Stimulated activated CD8-positive, alpha-beta memory T cell treated with anti-CD3 and anti-CD28 coated beads, Interleukin-15, amount 100 ng/mL, for 48 hours (primary cell): ENCODE data around the gene KRT4.
"Not testable (repeated sequence)": the region's sequence is repeated elsewhere in the genome, so short reads cannot be mapped to it uniquely, and the experiment has no call there.

Experiments
- DNase-seq, 2 donors: peaks; one replicate each; pipeline ENCODE4 v3.0.0-alpha.2; 2020; ENCODE audit warnings: low read depth in 2 of 2

Gene KRT4

GRCh38 chr12:52772772-52773171 is 41.1 kb downstream of the KRT4 start:
- DNase-seq: no peak

DNA sequence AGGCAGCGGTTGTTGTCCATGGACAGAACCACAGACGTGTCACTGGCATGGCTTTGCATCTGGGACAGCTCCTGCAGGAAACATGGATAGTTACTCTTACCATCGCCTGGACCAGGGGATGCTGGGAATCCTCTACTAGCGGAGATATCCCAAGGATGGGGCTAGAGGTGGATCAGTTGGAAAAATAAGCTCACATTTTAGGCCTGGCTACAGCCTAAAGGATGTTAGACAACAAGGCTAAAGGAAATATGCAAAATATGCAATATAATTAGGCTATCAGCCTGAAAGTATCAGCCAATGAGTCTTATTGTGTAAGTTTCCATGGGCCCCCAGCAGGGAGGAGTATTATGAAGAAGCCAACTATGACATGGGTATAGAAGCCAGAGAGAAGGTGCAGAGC is 41.7 kb downstream of the KRT4 start:
- DNase-seq: no peak

GRCh38 chr12:52771505-52771904 is 42.4 kb downstream of the KRT4 start:
- no peak for DNase-seq

DNA sequence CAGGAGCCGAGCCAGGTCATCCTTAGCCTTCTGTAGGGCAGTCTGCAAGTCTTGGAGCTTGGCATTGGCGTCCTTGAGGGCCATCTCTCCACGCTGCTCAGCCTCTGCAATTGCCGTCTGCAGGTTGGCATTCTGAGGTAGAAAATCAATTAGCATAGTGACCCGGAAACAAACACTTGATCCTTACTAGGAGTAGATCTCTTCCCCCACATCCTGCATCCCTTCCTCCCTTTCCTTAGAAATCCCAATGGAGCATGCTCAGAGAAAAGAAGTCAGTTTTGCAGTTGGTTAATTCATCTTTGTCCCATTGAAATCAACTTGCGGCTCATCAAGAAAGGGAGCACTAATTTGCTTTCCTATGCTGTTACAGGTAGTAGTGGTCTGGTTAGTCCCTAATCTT is 42.8 kb downstream of the KRT4 start:
- no peak for DNase-seq

DNA sequence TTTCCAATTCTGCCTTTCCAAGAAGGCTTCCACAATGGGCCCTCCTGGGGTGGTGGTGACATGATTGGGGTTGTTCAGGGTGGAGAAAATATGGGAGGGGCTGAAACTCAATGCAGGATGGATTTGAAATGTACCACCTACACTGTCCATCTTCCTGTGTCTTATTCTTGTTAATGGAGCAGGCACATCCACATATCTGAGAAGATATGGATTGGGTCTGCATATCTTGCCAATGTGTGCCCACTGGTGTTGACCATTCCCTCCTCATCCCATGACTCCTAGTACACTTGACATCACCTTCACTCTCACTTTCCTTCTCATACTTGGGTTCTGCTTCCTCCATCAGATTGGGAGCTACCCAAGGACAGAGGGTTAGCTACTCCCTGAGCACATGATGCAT is 44.0 kb downstream of the KRT4 start:
- no peak for DNase-seq

DNA sequence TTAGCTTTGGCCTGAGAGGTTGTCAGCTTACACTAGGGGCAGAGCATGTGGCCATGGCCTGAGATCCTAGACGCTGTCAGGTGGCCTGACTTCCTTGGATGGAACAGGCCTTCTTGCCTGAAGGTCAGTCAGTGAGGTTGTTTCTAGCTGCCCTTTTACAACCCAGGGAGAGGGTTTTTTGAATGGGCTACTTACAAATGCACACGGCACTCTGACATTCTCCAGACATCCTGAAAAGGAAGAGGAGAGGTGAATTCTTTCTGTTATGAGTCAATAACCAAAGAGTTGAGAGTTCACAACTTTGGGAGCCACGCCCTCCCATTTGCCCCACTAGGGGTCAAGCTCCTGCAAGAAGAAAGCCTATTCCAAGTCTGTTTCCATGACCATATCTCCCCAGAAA is 44.6 kb downstream of the KRT4 start:
- DNase-seq: no peak

DNA sequence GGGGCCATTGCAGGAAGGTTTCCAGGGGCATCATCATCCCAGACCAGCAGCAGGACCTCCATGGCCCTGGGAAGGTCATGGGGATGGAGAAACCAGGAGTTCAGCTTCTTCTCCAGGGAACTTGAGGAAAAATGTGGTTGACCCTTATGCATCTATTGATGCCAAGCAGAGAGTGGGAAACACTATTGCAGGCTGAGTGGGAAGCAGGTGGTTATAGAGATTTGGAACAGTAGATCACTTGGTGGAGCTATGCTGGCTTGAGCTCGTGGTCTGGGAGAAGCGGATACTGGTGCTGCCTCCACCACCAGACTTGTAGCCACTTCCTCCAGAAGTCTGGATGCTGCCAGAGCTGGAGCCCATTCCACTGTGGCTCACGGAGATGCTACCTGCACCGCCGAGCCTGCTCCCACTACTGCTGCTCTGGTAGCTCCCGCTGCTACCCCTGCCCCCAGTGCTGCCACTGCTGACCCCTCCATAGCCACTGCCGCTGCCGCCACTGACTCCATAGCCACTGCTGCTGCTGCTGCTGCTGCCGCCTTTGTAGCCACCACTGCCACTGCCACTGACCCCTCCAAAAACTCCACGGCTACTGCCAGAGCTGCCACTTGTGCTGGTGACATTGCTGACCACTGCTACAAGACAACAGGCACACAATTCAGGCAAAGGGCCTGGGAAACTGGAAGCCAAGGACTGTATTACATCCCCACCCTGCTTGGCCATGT is 45.3 kb downstream of the KRT4 start:
- DNase-seq: no peak

- DNase-seq: no peak
These were observed 46.5 kb downstream of the KRT4 start for GRCh38 chr12:52767427-52767826.

DNA sequence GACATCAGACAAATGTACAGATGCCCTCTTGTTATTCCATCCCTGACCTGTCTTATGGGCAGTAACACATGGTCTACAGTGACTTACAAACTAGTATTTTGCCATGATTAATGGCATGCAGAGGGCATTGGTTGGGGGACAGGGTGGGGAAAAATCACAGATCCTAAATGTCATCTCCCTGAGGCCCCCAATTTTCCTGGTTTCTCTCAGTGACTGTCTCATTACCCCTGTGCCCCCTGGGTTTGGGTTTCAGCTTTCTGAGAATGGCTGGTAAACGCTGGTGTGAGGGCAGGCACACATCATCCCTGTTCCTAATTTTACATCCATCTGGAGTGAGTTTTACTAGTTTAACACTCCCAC is 46.9 kb downstream of the KRT4 start:
- no peak for DNase-seq

DNA sequence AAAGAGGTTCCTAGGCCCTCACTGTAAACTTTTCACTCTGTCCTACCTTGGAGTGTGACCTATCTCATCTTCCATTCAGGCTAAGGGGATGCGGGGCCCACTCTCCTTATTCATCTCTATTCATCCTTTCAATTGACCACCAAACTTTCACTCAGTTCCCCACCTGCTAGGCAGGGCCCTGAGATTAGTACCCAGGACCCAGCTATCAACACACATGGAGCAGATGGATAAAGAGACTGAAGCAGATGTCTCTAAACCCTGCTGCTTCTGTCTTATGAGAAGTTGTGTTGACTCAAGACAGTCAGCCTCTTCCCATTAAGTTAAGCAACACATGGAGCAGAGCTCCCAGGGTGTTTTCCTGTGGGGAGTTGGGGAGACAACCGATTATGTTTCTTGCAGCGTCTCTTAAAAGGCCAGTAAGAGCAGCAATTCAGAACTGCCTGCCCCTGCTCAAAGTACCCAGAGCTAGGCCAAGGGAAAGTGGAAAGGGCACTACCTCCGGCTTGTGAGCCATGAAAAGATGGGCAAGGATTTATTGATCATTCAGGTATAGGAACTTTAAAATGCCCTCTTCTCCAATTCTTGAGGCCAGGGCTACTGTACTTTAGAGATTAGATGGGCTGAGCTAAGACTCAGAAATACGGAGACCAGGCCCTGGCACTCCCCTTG is 47.4 kb downstream of the KRT4 start:
- DNase-seq: no peak

GRCh38 chr12:52765702-52766101 is 48.2 kb downstream of the KRT4 start:
- no peak for DNase-seq

- no peak for DNase-seq
These were observed 49.9 kb downstream of the KRT4 start for GRCh38 chr12:52763991-52764390.

- no peak for DNase-seq
These were observed 50.8 kb downstream of the KRT4 start for GRCh38 chr12:52763036-52763659.

DNA sequence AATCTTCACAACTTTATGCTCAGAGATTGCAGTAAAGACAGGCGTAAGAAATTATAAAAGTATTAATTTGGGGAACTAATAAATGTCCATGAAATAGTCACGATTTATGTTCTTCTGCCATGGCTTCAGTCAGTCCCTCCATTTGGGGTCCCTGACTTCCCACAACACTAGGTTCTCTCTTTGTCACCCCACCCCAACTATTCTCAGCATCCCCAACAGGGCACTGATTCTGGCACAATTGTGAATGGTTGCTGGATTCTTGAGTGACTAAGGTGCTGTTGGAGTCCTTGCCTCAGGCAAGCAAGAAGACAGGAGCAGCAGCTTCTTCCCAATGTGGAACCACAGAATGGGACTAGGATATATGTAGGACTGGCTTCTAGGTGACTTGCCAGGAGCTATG is 52.1 kb downstream of the KRT4 start:
- DNase-seq: no peak

DNA sequence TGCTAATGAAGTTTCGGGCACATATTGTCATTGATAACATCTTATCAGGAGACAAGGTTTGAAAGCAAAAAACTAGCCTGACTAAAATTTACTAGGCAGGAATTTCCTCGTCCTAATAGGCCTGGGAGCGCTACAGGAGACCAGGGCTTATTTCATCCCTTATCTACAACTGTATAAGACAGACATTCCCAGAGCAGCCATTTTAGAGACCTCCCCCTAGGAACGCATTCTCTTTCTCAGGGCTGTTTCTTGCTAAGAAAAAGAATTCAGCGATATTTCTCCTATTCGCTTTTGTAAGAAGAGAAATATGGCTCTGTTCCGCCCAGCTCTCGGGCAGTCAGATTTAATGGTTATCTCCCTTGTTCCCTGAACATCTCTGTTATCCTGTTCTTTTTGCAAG is 52.7 kb downstream of the KRT4 start:
- not testable (repeated sequence) for DNase-seq

DNA sequence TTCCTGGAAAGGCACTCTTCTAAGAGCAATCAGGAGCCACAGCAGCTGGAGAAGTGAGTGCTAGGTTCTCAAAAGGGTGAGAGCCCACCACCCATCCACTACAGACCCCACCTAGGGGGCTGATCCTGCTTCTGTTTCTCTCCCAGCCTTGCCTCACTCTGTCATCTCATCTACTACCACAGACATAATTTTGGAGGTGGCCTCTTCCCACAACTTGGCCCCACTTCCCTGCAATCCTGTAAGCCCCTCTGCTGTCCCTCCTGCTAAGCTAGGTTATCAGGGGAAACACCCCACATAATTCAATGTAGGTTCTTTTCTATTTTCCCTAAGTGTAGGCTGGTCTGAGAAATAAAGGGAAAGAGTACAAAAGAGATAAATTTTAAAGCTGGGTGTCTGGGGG is 53.3 kb downstream of the KRT4 start:
- DNase-seq: no peak

GRCh38 chr12:52759695-52760094 is 54.2 kb downstream of the KRT4 start:
- no peak for DNase-seq

DNA sequence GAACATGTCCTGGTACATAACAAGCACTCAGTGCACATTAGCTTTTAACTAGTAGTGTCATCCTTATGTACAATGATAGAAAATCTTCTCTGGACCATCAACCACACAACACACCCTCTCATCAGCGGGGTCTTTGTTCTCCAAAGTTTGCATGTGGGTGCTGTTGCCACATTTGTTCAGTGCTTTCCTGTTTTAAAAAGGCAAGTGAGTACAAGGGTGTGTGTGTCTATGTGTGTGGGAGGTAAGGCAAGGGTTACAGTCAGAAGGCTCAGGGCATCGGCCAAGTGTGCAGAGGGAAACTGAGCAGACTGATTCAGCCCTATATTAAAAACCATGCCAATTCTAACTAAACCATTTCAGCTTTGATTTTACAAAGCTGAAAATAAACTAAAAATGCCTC is 54.7 kb downstream of the KRT4 start:
- no peak for DNase-seq

DNA sequence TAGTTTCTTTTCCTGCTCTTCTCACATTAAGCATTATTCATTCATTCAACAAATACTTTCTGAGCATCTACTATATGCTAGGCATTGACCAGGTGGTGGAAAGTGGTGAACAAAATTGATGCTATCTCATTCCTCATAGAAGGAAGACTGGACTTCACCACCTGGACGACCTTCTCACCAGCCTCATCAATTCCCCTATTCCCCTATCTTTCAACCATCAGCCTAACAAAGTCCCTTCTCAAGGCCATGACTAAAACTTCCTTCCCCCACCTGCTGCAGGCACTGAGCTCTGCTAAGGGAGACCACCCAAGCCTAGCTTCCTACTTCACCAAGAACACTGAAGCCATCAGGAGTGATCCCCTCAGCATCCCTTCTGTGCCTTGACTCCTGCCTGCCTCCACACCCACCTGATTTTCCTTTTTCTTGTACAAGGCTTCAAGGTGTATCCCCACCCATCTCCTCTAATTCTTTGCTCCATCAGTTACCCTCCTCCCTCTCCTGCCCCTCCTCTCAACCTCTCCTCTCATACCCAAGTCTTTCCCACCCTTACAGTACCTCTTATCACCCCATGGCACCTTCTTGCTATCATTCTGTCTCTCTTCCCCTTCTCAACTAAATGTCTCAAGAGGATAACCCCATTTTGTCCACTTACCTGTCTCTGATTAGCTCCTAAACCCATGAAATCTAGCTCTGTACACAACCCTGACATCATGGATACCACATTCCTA is 56.3 kb downstream of the KRT4 start:
- no peak for DNase-seq
